Esophagus muscularis mucosa (tissue), 4 donors: Measurements from ENCODE around the gene ANKRD16. TPM values are rescaled to one million over a fixed set of nuclear protein-coding genes. Genes with fewer than 3 reads are reported as not detected.

Experiments
- DNase-seq: peaks from one replicate; pipeline ENCODE4 v3.0.0-alpha.2; 2017; ENCODE audit errors: extremely low spot score
- H3K27ac ChIP-seq, 4 donors: fragments of 200-600 bp; sonication (generic); replicated peaks in 1 of 4; 1 replicate in 3 of 4; 2 replicates in 1 of 4; pipeline ENCODE4 v1.5.1; 2016 to 2019; ENCODE audit warnings: mild to moderate bottlenecking in 1 of 4
- H3K27me3 ChIP-seq, 4 donors: fragments of 200-600 bp; sonication (generic); one replicate each; pipeline versions ENCODE4 v1.5.1 to v1.6.0; 2016 to 2019
- H3K36me3 ChIP-seq, 4 donors: fragments of 200-600 bp; sonication (generic); one replicate each; pipeline ENCODE4 v1.5.1; 2016 to 2019
- H3K4me1 ChIP-seq, 4 donors: fragments of 200-600 bp; sonication (generic); one replicate each; pipeline ENCODE4 v1.5.1; 2016 to 2019
- H3K4me3 ChIP-seq, 4 donors: fragments of 200-600 bp; sonication (generic); 1 replicate in 2 of 4; 2 replicates in 2 of 4; pipeline ENCODE4 v1.5.1; 2016 to 2019; ENCODE audit warnings: mild to moderate bottlenecking in 4 of 4, moderate library complexity in 1 of 4
- H3K9me3 ChIP-seq, 4 donors: fragments of 200-600 bp; sonication (generic); 1 replicate in 3 of 4; 2 replicates in 1 of 4; pipeline ENCODE4 v1.5.1; 2016 to 2019
- EP300 ChIP-seq: sonication (generic); formaldehyde crosslinking; IDR thresholded peaks from one replicate; pipeline ENCODE4 v1.6.1; 2017; ENCODE audit warnings: antibody characterized with exemption
- POLR2A ChIP-seq: fragments of 450-650 bp; IDR thresholded peaks from one replicate; pipeline ENCODE4 v1.6.1; 2017; ENCODE audit warnings: antibody characterized with exemption, moderate library complexity, mild to moderate bottlenecking, low read depth
- POLR2AphosphoS5 ChIP-seq, 2 donors: sonication (generic); formaldehyde crosslinking; IDR thresholded peaks; one replicate each; pipeline ENCODE4 v1.6.1; 2017; ENCODE audit warnings: antibody characterized with exemption in 2 of 2
- WGBS: methylation state at CpG from one replicate; pipeline ENCODE4 v1.1.5; 2018; 5-methylcytosine and 5-hydroxymethylcytosine counted together
- intact Hi-C: fragments of 100-400 bp; cut with DNase I; formaldehyde crosslinking; loops from one replicate; pipeline ENCODE4 v1.15.1; 2023
- total RNA-seq, 4 donors: library from RNA; depleted of rRNA; stranded (reverse); fragments of >200 nt; gene quantifications; one replicate each; pipeline versions ENCODE4 v1.1.0 to v1.2.1, GENCODE V29; 2016
- TF ChIP-seq, protein P1 (sequence below), 3 experiments: fragments of 200-600 bp in 2 of 3; fragments of 450-650 bp in 1 of 3; sonication (generic) in 2 of 3; IDR thresholded peaks; one replicate each; pipeline ENCODE4 v1.5.1; 2017 to 2019; ENCODE audit warnings: antibody characterized with exemption in 3 of 3, mild to moderate bottlenecking in 2 of 3, moderate library complexity in 1 of 3

Gene ANKRD16
- total RNA-seq, 4 donors from 2014 or later = 5.1 to 9.0 (median 5.9) TPM

- no peak overlapping the region for H3K27ac ChIP-seq
- H3K9me3 ChIP-seq = peaks cover 0 to 7% (median 3%) of the 10 kb centered on the region in 4 donors
- no peak overlapping the region for H3K4me3 ChIP-seq
- 93% methylated on average over 18 of the region's 18 CpGs for WGBS
- no peak for DNase-seq
- H3K4me1 ChIP-seq = peaks cover 0 to 8% (median 2%) of the 10 kb centered on the region in 4 donors
- intact Hi-C loops = no loop called here
- no peak for TF ChIP-seq EP300
- peaks cover 0 to 32% (median 12%) of the 10 kb centered on the region in 4 donors for H3K36me3 ChIP-seq
- no peaks in the 10 kb centered on the region for H3K27me3 ChIP-seq
These were observed 13.0 kb upstream of the ANKRD16 start for GRCh38 chr10:5902511-5903274.

DNA sequence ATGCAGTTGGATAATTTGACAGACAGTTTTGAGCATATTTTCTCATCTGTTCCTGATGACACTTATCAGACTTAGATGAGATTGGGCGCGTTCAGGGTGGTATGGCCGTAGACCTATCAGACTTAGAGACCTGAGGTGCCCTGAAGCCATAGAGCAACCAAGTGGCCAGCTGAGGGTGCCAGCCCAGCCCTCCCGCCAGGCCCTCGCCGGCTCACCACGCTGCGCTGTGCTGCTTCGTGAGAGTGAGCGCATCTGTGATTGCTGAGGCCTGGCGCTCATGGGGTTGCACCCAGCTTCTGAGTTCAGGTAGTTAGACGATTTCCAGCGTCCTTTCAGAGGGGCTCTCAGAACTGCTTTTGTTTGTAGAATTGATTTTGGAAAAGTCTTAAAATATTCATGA lies 10.6 kb upstream of the ANKRD16 start:
- H3K4me3 ChIP-seq = no peak overlapping the region
- peaks cover 0 to 11% (median 0%) of the 10 kb centered on the region in 4 donors for H3K4me1 ChIP-seq
- TF ChIP-seq POLR2AphosphoS5 (IDR thresholded peaks at IDR 0.05) (no peak), EP300 (no peak), POLR2A (no peak)
- TF ChIP-seq, protein P1, sequence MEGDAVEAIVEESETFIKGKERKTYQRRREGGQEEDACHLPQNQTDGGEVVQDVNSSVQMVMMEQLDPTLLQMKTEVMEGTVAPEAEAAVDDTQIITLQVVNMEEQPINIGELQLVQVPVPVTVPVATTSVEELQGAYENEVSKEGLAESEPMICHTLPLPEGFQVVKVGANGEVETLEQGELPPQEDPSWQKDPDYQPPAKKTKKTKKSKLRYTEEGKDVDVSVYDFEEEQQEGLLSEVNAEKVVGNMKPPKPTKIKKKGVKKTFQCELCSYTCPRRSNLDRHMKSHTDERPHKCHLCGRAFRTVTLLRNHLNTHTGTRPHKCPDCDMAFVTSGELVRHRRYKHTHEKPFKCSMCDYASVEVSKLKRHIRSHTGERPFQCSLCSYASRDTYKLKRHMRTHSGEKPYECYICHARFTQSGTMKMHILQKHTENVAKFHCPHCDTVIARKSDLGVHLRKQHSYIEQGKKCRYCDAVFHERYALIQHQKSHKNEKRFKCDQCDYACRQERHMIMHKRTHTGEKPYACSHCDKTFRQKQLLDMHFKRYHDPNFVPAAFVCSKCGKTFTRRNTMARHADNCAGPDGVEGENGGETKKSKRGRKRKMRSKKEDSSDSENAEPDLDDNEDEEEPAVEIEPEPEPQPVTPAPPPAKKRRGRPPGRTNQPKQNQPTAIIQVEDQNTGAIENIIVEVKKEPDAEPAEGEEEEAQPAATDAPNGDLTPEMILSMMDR (IDR thresholded peaks at IDR 0.05) = no peak
- no peaks in the 10 kb centered on the region for H3K27me3 ChIP-seq
- 97% methylated on average over 13 of the region's 13 CpGs for WGBS
- DNase-seq = no peak
- intact Hi-C loops = no loop called here
- peaks cover 0 to 7% (median 3%) of the 10 kb centered on the region in 4 donors for H3K9me3 ChIP-seq
- no peak overlapping the region for H3K27ac ChIP-seq
- H3K36me3 ChIP-seq = peaks cover 0 to 32% (median 13%) of the 10 kb centered on the region in 4 donors

- WGBS = 96% methylated on average over 7 of the region's 7 CpGs
- Histone ChIP-seq H3K4me1 (peaks cover 0 to 18% (median 4%) of the 10 kb centered on the region in 4 donors), H3K27me3 (no peaks in the 10 kb centered on the region), H3K4me3 (no peak overlapping the region), H3K36me3 (peaks cover 10 to 47% (median 24%) of the 10 kb centered on the region in 4 donors), H3K27ac (no peak overlapping the region), H3K9me3 (peaks cover 0 to 7% (median 3%) of the 10 kb centered on the region in 4 donors)
- intact Hi-C loops = no loop called here
- DNase-seq = no peak
- TF ChIP-seq, protein P1 (IDR thresholded peaks at IDR 0.05) = no peak
- TF ChIP-seq POLR2AphosphoS5 (IDR thresholded peaks at IDR 0.05) = no peak
- no peak for TF ChIP-seq EP300
- TF ChIP-seq POLR2A = no peak
These were observed 8.5 kb upstream of the ANKRD16 start for GRCh38 chr10:5898163-5898562.

- TF ChIP-seq POLR2A = no peak
- WGBS = 92% methylated on average over 8 of the region's 8 CpGs
- Histone ChIP-seq H3K27me3 (no peaks in the 10 kb centered on the region), H3K27ac (no peak overlapping the region), H3K4me1 (peaks cover 4 to 25% (median 9%) of the 10 kb centered on the region in 4 donors), H3K4me3 (no peak overlapping the region), H3K36me3 (peaks cover 10 to 47% (median 24%) of the 10 kb centered on the region in 4 donors), H3K9me3 (peaks cover 0 to 7% (median 3%) of the 10 kb centered on the region in 4 donors)
- intact Hi-C loops = no loop called here
- DNase-seq = no peak
These were observed 7.8 kb upstream of the ANKRD16 start for GRCh38 chr10:5897504-5897903.

GRCh38 chr10:5897053-5897340 lies 7.3 kb upstream of the ANKRD16 start:
- H3K4me3 ChIP-seq = no peak overlapping the region
- peaks cover 9 to 28% (median 14%) of the 10 kb centered on the region in 4 donors for H3K4me1 ChIP-seq
- TF ChIP-seq POLR2AphosphoS5 (IDR thresholded peaks at IDR 0.05) = no peak
- no peak for TF ChIP-seq POLR2A
- TF ChIP-seq EP300 = no peak
- TF ChIP-seq, protein P1 (IDR thresholded peaks at IDR 0.05) = no peak
- H3K27ac ChIP-seq = no peak overlapping the region
- no peaks in the 10 kb centered on the region for H3K27me3 ChIP-seq
- H3K36me3 ChIP-seq = peaks cover 10 to 47% (median 24%) of the 10 kb centered on the region in 4 donors
- peaks cover 0 to 7% (median 3%) of the 10 kb centered on the region in 4 donors for H3K9me3 ChIP-seq
- intact Hi-C loops = no loop called here
- 80% methylated on average over 4 of the region's 4 CpGs for WGBS
- DNase-seq = no peak
